Activated naive CD8-positive, alpha-beta T cell treated with anti-CD3 and anti-CD28 coated beads for 36 hours (primary cell): ENCODE data around the gene P4HA2. TPM values are rescaled to one million over a fixed set of nuclear protein-coding genes. Genes with fewer than 3 reads are reported as not detected.
A peak's percentile ranks its signal among the peaks of the same experiment; 100 is the strongest.

ENCODE experiments used
- DNase-seq: peaks from one replicate; pipeline ENCODE4 v3.0.0; 2021
- H3K27ac Mint-ChIP-seq: one replicate; pipeline ENCODE4 v1.8.0; 2022; ENCODE audit warnings: mild to moderate bottlenecking, moderate library complexity, mixed read lengths
- H3K27me3 Mint-ChIP-seq: one replicate; pipeline ENCODE4 v1.8.0; 2022; ENCODE audit warnings: mild to moderate bottlenecking, mixed read lengths
- H3K36me3 Mint-ChIP-seq: one replicate; pipeline ENCODE4 v1.8.0; 2021; ENCODE audit warnings: mild to moderate bottlenecking, mixed read lengths
- H3K4me1 Mint-ChIP-seq: one replicate; pipeline ENCODE4 v1.8.0; 2021; ENCODE audit warnings: mixed read lengths
- H3K4me3 Mint-ChIP-seq: one replicate; pipeline ENCODE4 v1.8.0; 2022; ENCODE audit warnings: mild to moderate bottlenecking, moderate library complexity, mixed read lengths
- H3K9me3 Mint-ChIP-seq: one replicate; pipeline ENCODE4 v1.8.0; 2022; ENCODE audit warnings: mixed read lengths
- total RNA-seq, 2 experiments: library from RNA; stranded (reverse); gene quantifications; one replicate each; pipeline ENCODE4 v1.2.3, GENCODE V29; 2021

Gene P4HA2
- total RNA-seq, 2 experiments from 2014 or later, result 8.1 to 8.7 TPM

DNA sequence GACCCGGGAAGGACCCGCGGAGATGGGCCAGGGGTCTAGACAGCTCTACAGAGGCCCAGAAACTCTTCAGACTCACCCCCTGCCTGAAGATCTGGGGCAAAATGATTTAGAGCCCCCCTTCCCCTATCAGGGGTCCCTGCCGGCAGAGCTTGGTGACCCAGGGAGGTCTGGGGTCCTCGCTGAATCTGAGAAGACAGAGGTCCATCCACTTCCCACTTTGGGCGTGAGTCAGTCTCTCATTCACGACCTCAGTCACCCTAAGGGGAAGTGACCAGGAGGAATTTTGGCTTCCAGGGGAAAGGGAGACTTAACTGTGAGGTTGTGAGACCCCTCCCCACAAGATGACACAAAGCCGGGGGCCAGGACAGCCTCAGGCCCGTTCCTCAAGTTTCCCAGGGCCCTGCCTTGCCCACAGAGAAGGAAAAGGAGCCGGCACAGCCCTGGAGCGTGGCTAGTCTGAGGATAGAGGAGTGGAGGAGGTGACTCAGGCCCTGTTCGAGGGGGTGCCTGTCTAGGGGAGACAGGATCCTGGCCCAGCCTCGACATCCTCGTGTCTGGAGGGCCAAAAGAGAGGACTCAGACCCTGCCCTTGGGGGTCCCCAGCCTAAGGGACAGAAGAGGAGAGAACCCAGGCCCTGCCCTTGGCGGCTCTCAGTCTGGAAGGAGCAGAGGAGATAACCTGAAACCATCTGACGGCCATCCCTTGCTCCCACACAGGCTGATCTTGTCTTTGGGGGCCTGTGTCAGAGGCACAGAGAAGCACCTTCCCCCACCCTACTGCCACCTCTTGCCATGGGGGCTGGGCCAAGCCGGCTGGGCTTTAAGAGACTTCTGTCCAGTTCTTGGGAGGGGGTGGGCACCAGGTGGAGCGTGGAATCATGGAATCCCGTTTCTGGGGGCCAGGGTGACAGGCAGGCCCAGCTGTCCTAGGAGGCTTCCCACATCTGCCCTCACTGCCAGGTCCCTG, 30.7 kb upstream of the P4HA2 start:
- H3K27me3 Mint-ChIP-seq, result peaks cover 25% of the 10 kb centered on the region
- no peaks in the 10 kb centered on the region for H3K9me3 Mint-ChIP-seq
- H3K27ac Mint-ChIP-seq, result no peak overlapping the region
- H3K4me1 Mint-ChIP-seq, result peaks cover 23% of the 10 kb centered on the region
- H3K4me3 Mint-ChIP-seq, result no peak overlapping the region
- no peaks in the 10 kb centered on the region for H3K36me3 Mint-ChIP-seq
- no peak for DNase-seq

DNA sequence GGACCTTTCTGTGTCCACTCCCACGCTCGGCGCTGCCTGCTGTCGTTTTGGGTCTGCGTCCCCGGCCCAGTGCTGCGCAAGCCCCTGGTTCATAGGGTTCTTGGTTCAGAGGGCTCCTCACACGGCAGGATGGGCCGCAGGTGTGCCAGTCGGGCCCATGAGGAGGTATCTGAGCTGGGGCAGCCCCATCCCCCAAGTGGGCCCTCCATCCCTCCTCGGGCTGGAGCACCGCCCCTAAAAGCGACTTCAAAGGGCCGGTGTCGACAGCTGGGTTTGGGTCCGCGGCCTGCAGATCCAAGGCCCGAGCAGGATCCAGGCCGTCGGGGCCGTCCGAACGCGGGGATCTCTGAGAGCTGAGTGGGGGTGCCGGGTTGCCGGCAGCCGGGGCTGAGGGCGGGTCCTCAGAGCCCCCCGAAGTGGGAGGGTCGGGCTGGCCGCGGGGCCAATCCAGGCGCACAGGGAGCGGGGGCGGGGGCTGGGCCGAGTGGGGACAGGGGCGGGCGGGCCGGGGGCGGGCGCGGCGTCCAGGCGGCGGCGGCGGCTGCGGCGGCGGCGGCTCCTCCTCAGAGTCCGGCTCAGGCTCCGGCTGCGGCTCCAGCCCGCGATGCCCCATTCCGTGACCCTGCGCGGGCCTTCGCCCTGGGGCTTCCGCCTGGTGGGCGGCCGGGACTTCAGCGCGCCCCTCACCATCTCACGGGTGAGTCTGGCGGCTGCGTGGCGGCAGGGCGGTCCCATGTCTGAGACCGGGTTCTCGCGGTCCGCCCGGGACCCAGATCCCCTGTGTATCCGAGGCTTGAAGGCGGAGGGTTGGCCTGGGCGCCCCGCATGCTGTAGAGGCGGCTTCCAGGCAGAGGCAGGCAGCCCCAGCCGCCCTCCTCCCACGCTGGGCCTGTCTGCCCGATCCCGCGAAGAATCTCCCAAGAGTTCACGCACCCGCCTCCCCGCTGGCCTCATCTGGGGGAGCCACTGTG, 29.8 kb upstream of the P4HA2 start, which contains the start of gene PDLIM4:
TSS of gene PDLIM4 (plus strand) at position 566 of the 971 bp plus-strand sequence. CDS start at position 605, 39 bp downstream.
- Mint-ChIP-seq H3K27ac (no peak within 1 kb of the TSS), H3K9me3 (no peaks in the 10 kb centered on the region), H3K4me1 (peaks cover 18% of the 10 kb centered on the region), H3K36me3 (no peaks in the 10 kb centered on the region), H3K27me3 (peaks cover 25% of the 10 kb centered on the region), H3K4me3 (peak within 1 kb of the TSS; percentile 29)
- no peak for DNase-seq

- H3K9me3 Mint-ChIP-seq, result no peaks in the 10 kb centered on the region
- H3K27ac Mint-ChIP-seq, result no peak overlapping the region
- peak overlapping the region; percentile 29 for H3K4me3 Mint-ChIP-seq
- DNase-seq, result no peak
- peaks cover 25% of the 10 kb centered on the region for H3K27me3 Mint-ChIP-seq
- peaks cover 15% of the 10 kb centered on the region for H3K4me1 Mint-ChIP-seq
- no peaks in the 10 kb centered on the region for H3K36me3 Mint-ChIP-seq
Observed at GRCh38 chr5:132256783-132257130, 29.1 kb upstream of the P4HA2 start.

DNA sequence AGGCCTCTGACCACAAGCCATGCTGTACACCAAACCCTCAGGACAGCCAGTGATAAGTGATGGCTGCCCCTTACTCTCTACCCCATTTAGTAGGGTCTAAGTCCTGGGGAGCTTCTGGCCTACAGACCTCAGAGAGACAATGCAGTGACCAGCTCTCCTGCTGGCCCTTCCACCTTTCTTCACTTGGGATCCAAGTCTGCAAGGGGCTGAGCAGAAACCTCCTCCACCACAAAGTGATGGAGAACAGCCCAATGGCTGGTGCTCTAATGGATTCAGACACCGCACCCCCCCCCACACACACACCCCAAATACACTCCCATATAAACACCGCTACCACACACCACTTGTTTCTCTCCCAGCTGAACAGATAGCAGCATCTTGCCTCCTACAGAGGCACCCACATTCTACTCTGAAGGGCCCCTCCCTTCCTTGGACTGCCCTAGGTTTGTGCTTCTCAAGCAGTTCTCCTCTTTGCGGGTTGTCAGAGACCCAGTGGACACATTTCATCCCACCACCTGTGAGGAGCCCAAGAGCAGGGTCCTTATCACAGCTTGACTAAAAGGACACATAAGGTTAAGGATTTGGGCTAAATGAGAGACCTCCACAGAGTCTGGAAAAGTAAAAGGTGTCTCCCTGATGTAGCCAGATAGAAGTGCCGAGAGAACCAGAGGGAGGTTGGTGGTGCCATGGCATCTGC, 28.6 kb upstream of the P4HA2 start:
- no peaks in the 10 kb centered on the region for H3K9me3 Mint-ChIP-seq
- H3K27ac Mint-ChIP-seq, result no peak overlapping the region
- no peaks in the 10 kb centered on the region for H3K36me3 Mint-ChIP-seq
- H3K4me1 Mint-ChIP-seq, result peaks cover 14% of the 10 kb centered on the region
- H3K4me3 Mint-ChIP-seq, result peak overlapping the region; percentile 29
- no peak for DNase-seq
- peaks cover 25% of the 10 kb centered on the region for H3K27me3 Mint-ChIP-seq

DNA sequence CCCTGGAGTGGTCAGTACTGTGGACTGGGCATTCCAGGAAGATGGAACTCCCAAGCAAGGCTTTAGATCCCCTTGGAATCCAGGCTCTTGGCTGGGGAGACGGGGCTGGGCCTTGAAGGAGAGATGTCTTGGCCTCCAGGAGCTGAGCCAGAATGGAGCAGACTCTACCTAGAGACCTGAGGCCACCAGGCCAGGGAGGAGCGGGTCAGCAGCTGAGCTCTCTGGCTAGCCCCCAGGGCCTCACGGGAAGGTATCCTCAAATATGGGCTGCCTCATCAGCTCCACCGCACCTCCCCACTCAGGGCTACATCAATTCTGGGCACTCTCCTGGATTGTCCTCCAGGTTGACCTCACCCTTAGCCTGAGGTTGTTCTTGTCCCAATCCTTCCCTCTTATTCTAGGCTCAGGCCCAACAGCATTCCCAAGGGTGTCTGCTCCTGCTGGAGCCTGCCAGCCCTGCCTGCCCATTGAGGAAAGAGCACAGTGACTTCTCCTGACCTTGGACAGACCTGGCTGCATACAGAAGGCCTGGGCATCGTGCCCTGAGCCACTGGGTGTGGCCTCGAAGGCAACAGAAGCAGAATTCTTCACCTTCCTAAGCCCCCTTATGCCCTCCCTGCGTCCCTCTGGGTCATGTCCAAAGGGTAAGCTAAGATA, 26.8 kb upstream of the P4HA2 start:
- Mint-ChIP-seq H3K27ac (no peak overlapping the region), H3K4me1 (no peaks in the 10 kb centered on the region), H3K36me3 (no peaks in the 10 kb centered on the region), H3K9me3 (no peaks in the 10 kb centered on the region), H3K27me3 (peaks cover 25% of the 10 kb centered on the region), H3K4me3 (no peak overlapping the region)
- DNase-seq, result no peak

GRCh38 chr5:132253452-132254320, 26.0 kb upstream of the P4HA2 start:
- H3K27me3 Mint-ChIP-seq, result peaks cover 25% of the 10 kb centered on the region
- no peak for DNase-seq
- no peak overlapping the region for H3K27ac Mint-ChIP-seq
- no peaks in the 10 kb centered on the region for H3K36me3 Mint-ChIP-seq
- no peaks in the 10 kb centered on the region for H3K9me3 Mint-ChIP-seq
- no peak overlapping the region for H3K4me3 Mint-ChIP-seq
- no peaks in the 10 kb centered on the region for H3K4me1 Mint-ChIP-seq

GRCh38 chr5:132253008-132253441, 25.4 kb upstream of the P4HA2 start:
- no peak overlapping the region for H3K4me3 Mint-ChIP-seq
- no peaks in the 10 kb centered on the region for H3K9me3 Mint-ChIP-seq
- no peaks in the 10 kb centered on the region for H3K36me3 Mint-ChIP-seq
- no peak for DNase-seq
- no peak overlapping the region for H3K27ac Mint-ChIP-seq
- H3K27me3 Mint-ChIP-seq, result peaks cover 21% of the 10 kb centered on the region
- no peaks in the 10 kb centered on the region for H3K4me1 Mint-ChIP-seq

GRCh38 chr5:132251220-132251725, 23.6 kb upstream of the P4HA2 start:
- Mint-ChIP-seq H3K9me3 (peaks cover 6% of the 10 kb centered on the region), H3K4me1 (no peaks in the 10 kb centered on the region), H3K27ac (no peak overlapping the region), H3K36me3 (no peaks in the 10 kb centered on the region), H3K4me3 (no peak overlapping the region), H3K27me3 (peaks cover 8% of the 10 kb centered on the region)
- no peak for DNase-seq

DNA sequence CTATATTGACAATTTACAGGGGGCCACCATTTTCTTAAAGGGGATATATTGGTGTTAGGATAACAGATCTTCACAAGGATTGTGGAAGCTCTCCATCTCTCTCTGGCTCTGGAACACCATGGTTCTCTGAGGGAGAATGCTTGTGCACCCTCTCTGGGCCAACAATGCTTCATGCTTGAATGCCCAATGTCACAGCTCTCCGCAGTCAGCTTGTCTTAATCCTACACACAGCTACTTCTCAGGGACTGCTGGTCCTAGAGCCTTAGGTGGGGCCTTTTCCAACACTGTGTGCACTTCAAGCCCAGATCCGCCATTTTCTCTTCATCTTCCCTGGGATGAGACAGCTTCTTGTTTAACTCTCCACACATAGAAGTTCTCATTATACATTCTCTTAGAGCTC, 22.9 kb upstream of the P4HA2 start:
- peaks cover 1% of the 10 kb centered on the region for H3K27me3 Mint-ChIP-seq
- no peaks in the 10 kb centered on the region for H3K4me1 Mint-ChIP-seq
- DNase-seq, result no peak
- H3K27ac Mint-ChIP-seq, result no peak overlapping the region
- no peak overlapping the region for H3K4me3 Mint-ChIP-seq
- peaks cover 10% of the 10 kb centered on the region for H3K9me3 Mint-ChIP-seq
- no peaks in the 10 kb centered on the region for H3K36me3 Mint-ChIP-seq

DNA sequence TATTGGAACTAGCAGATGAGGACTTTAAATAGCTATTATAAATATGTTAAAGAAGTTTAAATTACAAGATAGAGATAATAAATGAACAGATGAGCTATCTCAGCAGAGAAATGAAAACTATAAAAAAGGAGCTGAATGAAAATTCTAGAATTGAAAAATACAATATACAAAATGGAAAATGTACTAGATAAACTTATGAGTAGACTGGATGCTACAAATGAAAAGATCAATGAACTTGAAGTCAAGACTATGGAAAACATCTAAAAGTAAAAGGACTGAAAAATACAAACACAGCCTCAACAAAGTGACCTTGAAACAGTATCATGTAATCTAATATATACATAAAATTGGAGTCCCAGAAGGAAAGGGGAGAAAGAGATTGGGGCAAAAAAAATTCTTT, 19.2 kb upstream of the P4HA2 start:
- no peak overlapping the region for H3K27ac Mint-ChIP-seq
- no peak overlapping the region for H3K4me3 Mint-ChIP-seq
- peaks cover 17% of the 10 kb centered on the region for H3K9me3 Mint-ChIP-seq
- H3K36me3 Mint-ChIP-seq, result peaks cover 3% of the 10 kb centered on the region
- H3K4me1 Mint-ChIP-seq, result no peaks in the 10 kb centered on the region
- DNase-seq, result no peak
- H3K27me3 Mint-ChIP-seq, result no peaks in the 10 kb centered on the region

GRCh38 chr5:132245593-132245992, 17.9 kb upstream of the P4HA2 start:
- no peaks in the 10 kb centered on the region for H3K27me3 Mint-ChIP-seq
- peaks cover 17% of the 10 kb centered on the region for H3K9me3 Mint-ChIP-seq
- H3K4me1 Mint-ChIP-seq, result no peaks in the 10 kb centered on the region
- no peak for DNase-seq
- no peak overlapping the region for H3K4me3 Mint-ChIP-seq
- H3K27ac Mint-ChIP-seq, result no peak overlapping the region
- H3K36me3 Mint-ChIP-seq, result peaks cover 3% of the 10 kb centered on the region

GRCh38 chr5:132243366-132243977, 15.8 kb upstream of the P4HA2 start:
- H3K9me3 Mint-ChIP-seq, result peaks cover 17% of the 10 kb centered on the region
- H3K4me3 Mint-ChIP-seq, result no peak overlapping the region
- no peak overlapping the region for H3K27ac Mint-ChIP-seq
- no peak for DNase-seq
- H3K4me1 Mint-ChIP-seq, result no peaks in the 10 kb centered on the region
- H3K27me3 Mint-ChIP-seq, result no peaks in the 10 kb centered on the region
- peaks cover 3% of the 10 kb centered on the region for H3K36me3 Mint-ChIP-seq

DNA sequence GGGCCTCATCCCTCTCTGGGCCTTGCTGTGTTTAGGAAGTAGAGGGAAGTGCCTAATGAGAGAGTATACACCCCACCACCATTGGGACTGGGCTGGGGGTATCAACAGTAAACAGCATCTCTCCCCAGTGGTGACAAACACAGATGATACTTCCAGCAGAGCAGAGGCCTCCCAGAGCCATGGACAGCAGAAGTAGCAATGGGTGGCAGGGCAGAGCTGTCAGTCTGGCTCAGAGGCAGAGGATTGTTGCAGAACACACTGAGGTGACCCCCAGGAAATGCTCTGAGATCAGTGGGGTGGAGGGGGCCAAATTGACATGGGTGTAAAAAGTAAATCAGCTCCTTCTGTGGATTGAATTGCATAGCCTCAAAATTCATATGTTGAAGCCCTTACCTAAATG, 12.1 kb upstream of the P4HA2 start:
- Mint-ChIP-seq H3K36me3 (peaks cover 3% of the 10 kb centered on the region), H3K4me3 (no peak overlapping the region), H3K27me3 (peaks cover 4% of the 10 kb centered on the region), H3K27ac (no peak overlapping the region), H3K4me1 (peaks cover 4% of the 10 kb centered on the region), H3K9me3 (peaks cover 7% of the 10 kb centered on the region)
- DNase-seq, result no peak
